Stromal cell of bone marrow (primary cell): Measurements from ENCODE around the gene ZDHHC7.
"Not testable (repeated sequence)": the region's sequence is repeated elsewhere in the genome, so short reads cannot be mapped to it uniquely, and the experiment has no call there.

Experiments
- DNase-seq: peaks from one replicate; pipeline ENCODE4 v3.0.0-alpha.2; 2012; ENCODE audit warnings: low read depth

Gene ZDHHC7

GRCh38 chr16:84938616-84939015 is 72.7 kb downstream of the ZDHHC7 start:
- not testable (repeated sequence) for DNase-seq

GRCh38 chr16:84937196-84938005 is 73.9 kb downstream of the ZDHHC7 start:
- no peak for DNase-seq

- DNase-seq, result no peak
Observed at GRCh38 chr16:84933774-84934631, 77.3 kb downstream of the ZDHHC7 start.

- no peak for DNase-seq
Observed at GRCh38 chr16:84932681-84933080, 78.7 kb downstream of the ZDHHC7 start.

GRCh38 chr16:84931506-84931905 is 79.8 kb downstream of the ZDHHC7 start:
- DNase-seq, result peak; percentile 55

- DNase-seq, result no peak
Observed at GRCh38 chr16:84931107-84931494, 80.2 kb downstream of the ZDHHC7 start.

GRCh38 chr16:84930298-84931106 is 80.8 kb downstream of the ZDHHC7 start:
- no peak for DNase-seq

- no peak for DNase-seq
Observed at GRCh38 chr16:84929421-84930297, 81.7 kb downstream of the ZDHHC7 start.

- peak; percentile 51 for DNase-seq
Observed at GRCh38 chr16:84928679-84929420, 82.5 kb downstream of the ZDHHC7 start.

- DNase-seq, result no peak
Observed at GRCh38 chr16:84927621-84928591, 83.4 kb downstream of the ZDHHC7 start.

GRCh38 chr16:84926462-84926861 is 84.9 kb downstream of the ZDHHC7 start:
- no peak for DNase-seq

GRCh38 chr16:84925773-84926372 is 85.5 kb downstream of the ZDHHC7 start:
- no peak for DNase-seq

GRCh38 chr16:84925092-84925772 is 86.1 kb downstream of the ZDHHC7 start:
- no peak for DNase-seq

GRCh38 chr16:84924331-84925091 is 86.8 kb downstream of the ZDHHC7 start:
- DNase-seq, result no peak
